MCF 10A (cell line): ENCODE results near the gene COPA. TPM values are rescaled to one million over a fixed set of nuclear protein-coding genes. Genes with fewer than 3 reads are reported as not detected.

ENCODE experiments used
- BruUV-seq: library from RNA; stranded (reverse); fragments of 400-500 nt; replicated peaks from 2 replicates; lab custom pipeline; 2021; lab: Mats Ljungman, UMichigan
- CTCF ChIA-PET: fragments of 300-600 bp; sonication (Branson Sonifier 250); formaldehyde crosslinking; extraction: SDS; loops from one replicate; lab custom pipeline; 2021; ENCODE audit warnings: antibody characterized with exemption, inconsistent platforms; lab: Yijun Ruan, JAX
- POLR2A ChIA-PET: fragments of 300-600, 350-650 bp; sonication (Branson Sonifier 250); formaldehyde crosslinking; extraction: SDS; loops from one replicate; lab custom pipeline; 2020; ENCODE audit warnings: antibody characterized with exemption, inconsistent platforms; lab: Yijun Ruan, JAX
- DNase-seq: peaks from one replicate; pipeline ENCODE4 v3.0.0-alpha.2; 2018; ENCODE audit not compliant: unreplicated experiment
- H3K27ac Mint-ChIP-seq: one replicate; pipeline ENCODE4 v1.8.0; 2022; ENCODE audit warnings: mild to moderate bottlenecking, low read depth, mixed read lengths; ENCODE audit not compliant: unreplicated experiment
- H3K27me3 Mint-ChIP-seq: one replicate; pipeline ENCODE4 v1.8.0; 2022; ENCODE audit warnings: mixed read lengths; ENCODE audit not compliant: insufficient read depth, unreplicated experiment
- H3K36me3 Mint-ChIP-seq: one replicate; pipeline ENCODE4 v1.8.0; 2022; ENCODE audit warnings: mild to moderate bottlenecking, moderate library complexity, mixed read lengths; ENCODE audit not compliant: insufficient read depth, unreplicated experiment
- H3K4me1 Mint-ChIP-seq: one replicate; pipeline ENCODE4 v1.8.0; 2022; ENCODE audit warnings: mixed read lengths; ENCODE audit not compliant: insufficient read depth, unreplicated experiment
- H3K4me3 Mint-ChIP-seq: one replicate; pipeline ENCODE4 v1.8.0; 2022; ENCODE audit warnings: mild to moderate bottlenecking, moderate library complexity, mixed read lengths; ENCODE audit not compliant: unreplicated experiment
- H3K9me3 Mint-ChIP-seq: one replicate; pipeline ENCODE4 v1.8.0; 2022; ENCODE audit warnings: mixed read lengths; ENCODE audit not compliant: unreplicated experiment
- intact Hi-C: fragments of 100-400 bp; cut with micrococcal nuclease; formaldehyde crosslinking; loops from 2 replicates; pipeline ENCODE4 v1.14.1; 2022
- total RNA-seq: library from RNA; stranded (reverse); gene quantifications from 2 replicates; pipeline ENCODE4 v1.2.3, GENCODE V29; 2022
- TF ChIP-seq, protein P1 (sequence below): fragments of 200-600 bp; IDR thresholded peaks from one replicate; pipeline ENCODE4 v1.8.0; 2022; ENCODE audit warnings: antibody characterized with exemption, mild to moderate bottlenecking; ENCODE audit not compliant: unreplicated experiment

Gene COPA
- total RNA-seq, 1 experiment from 2014 or later = 273 TPM

DNA sequence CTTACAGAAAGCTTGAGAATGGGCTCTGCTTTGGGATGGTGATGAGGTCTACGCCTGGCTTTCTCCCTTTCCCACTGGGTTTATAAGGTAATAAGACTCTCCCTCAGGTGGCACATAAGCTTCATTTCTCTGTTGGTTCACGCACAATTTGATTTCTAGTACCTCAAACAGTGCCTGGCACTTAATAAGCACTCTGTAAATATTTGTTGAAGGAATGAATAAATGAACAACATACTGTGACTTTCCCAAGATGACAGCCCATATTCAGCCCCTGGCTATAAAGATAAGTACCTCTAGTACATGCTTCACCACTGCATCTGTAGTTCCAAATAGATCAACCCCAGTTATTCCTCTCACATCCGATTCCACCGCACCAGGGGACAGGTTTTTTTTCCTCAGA, 17.8 kb downstream of the COPA start:
- H3K9me3 Mint-ChIP-seq = no peaks in the 10 kb centered on the region
- CTCF ChIA-PET = interaction anchor here (0.6 to 1.0 kb wide), 5 partner anchors 18 to 283 kb away, joined by 3 to 6 read pairs (median 3); partner anchors contain the start of genes COPA and NCSTN
- peak overlapping the region; percentile 61 for H3K27ac Mint-ChIP-seq
- peaks cover 94% of the 10 kb centered on the region for H3K36me3 Mint-ChIP-seq
- H3K4me1 Mint-ChIP-seq = no peaks in the 10 kb centered on the region
- H3K4me3 Mint-ChIP-seq = no peak overlapping the region
- POLR2A ChIA-PET = interaction anchor here (1.6 kb wide), 1 partner anchor 40 kb away, joined by 3 read pairs; the partner anchor contains the start of gene PEX19
- H3K27me3 Mint-ChIP-seq = no peaks in the 10 kb centered on the region
- BruUV-seq = no TSS peak
- DNase-seq = no peak
- TF ChIP-seq, protein P1, sequence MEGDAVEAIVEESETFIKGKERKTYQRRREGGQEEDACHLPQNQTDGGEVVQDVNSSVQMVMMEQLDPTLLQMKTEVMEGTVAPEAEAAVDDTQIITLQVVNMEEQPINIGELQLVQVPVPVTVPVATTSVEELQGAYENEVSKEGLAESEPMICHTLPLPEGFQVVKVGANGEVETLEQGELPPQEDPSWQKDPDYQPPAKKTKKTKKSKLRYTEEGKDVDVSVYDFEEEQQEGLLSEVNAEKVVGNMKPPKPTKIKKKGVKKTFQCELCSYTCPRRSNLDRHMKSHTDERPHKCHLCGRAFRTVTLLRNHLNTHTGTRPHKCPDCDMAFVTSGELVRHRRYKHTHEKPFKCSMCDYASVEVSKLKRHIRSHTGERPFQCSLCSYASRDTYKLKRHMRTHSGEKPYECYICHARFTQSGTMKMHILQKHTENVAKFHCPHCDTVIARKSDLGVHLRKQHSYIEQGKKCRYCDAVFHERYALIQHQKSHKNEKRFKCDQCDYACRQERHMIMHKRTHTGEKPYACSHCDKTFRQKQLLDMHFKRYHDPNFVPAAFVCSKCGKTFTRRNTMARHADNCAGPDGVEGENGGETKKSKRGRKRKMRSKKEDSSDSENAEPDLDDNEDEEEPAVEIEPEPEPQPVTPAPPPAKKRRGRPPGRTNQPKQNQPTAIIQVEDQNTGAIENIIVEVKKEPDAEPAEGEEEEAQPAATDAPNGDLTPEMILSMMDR = no peak
- intact Hi-C loops = no loop called here

DNA sequence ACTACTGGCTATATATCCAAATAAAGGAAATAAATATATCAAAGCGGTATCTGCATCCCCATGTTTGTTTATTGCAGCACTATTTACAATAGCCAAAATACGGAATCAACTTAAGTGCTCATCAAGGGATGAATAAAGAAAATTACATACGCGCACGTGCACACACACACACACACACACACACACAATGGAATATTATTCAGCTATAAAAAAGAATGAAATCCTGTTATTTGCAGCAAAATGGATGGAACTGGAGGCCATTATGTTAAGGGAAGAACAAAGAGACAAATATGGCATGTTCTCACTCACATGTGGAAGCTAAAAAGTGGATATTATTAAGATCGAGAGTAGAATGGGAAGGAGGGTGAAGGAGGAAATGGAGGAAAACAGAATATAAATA, 20.2 kb downstream of the COPA start:
- H3K36me3 Mint-ChIP-seq = peaks cover 99% of the 10 kb centered on the region
- TF ChIP-seq, protein P1 = no peak
- DNase-seq = no peak
- BruUV-seq = no TSS peak
- H3K9me3 Mint-ChIP-seq = no peaks in the 10 kb centered on the region
- no peak overlapping the region for H3K27ac Mint-ChIP-seq
- POLR2A ChIA-PET = interaction anchor here (0.6 to 1.4 kb wide), 2 partner anchors 39 to 71 kb away, joined by 3 read pairs; partner anchors contain the start of gene PEX19
- no peak overlapping the region for H3K4me3 Mint-ChIP-seq
- H3K4me1 Mint-ChIP-seq = peaks cover 15% of the 10 kb centered on the region
- intact Hi-C loops = no loop called here
- no peaks in the 10 kb centered on the region for H3K27me3 Mint-ChIP-seq
- CTCF ChIA-PET = interaction anchor here (0.6 to 0.8 kb wide), 2 partner anchors 33 to 276 kb away, joined by 3 to 4 read pairs; no protein-coding TSS in a partner anchor

GRCh38 chr1:160315359-160315758, 27.7 kb downstream of the COPA start:
- POLR2A ChIA-PET = no interaction called here
- no peaks in the 10 kb centered on the region for H3K27me3 Mint-ChIP-seq
- peaks cover 100% of the 10 kb centered on the region for H3K36me3 Mint-ChIP-seq
- no TSS peak for BruUV-seq
- no peak overlapping the region for H3K4me3 Mint-ChIP-seq
- CTCF ChIA-PET = interaction anchor here (0.5 to 3.2 kb wide), 8 partner anchors 13 to 1191 kb away, joined by 3 to 26 read pairs (median 3); no protein-coding TSS in a partner anchor
- H3K27ac Mint-ChIP-seq = no peak overlapping the region
- no peaks in the 10 kb centered on the region for H3K9me3 Mint-ChIP-seq
- DNase-seq = no peak
- intact Hi-C loops = no loop called here
- peaks cover 15% of the 10 kb centered on the region for H3K4me1 Mint-ChIP-seq
- TF ChIP-seq, protein P1 = no peak

DNA sequence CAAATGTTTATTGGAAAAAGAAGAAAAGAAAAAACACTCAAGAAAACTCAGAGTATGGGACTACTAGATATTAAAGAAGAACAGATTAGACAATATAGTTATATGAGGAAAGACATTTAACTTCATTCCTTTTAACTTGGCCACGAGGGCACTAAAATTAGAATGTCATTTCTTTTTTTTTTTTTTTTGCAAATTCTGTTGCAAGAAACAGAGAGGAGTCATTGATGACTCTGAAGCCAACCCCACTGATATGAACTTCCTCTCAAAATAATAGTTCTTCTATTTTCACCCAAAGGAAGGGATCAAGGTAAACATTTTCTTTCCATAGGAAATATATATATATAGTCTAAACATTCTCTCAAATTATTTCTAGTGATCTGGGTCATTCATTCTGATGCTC, 33.5 kb downstream of the COPA start:
- POLR2A ChIA-PET = no interaction called here

More for the DNA sequence above, 33.5 kb downstream of the COPA start:
- Mint-ChIP-seq H3K4me3 (no peak overlapping the region), H3K27me3 (no peaks in the 10 kb centered on the region), H3K36me3 (peaks cover 100% of the 10 kb centered on the region), H3K27ac (no peak overlapping the region), H3K9me3 (no peaks in the 10 kb centered on the region), H3K4me1 (peaks cover 16% of the 10 kb centered on the region)
- BruUV-seq = no TSS peak
- DNase-seq = no peak
- CTCF ChIA-PET = interaction anchor here (0.7 to 3.9 kb wide), 4 partner anchors 15 to 107 kb away, joined by 3 to 22 read pairs (median 6); no protein-coding TSS in a partner anchor
- intact Hi-C loops = no loop called here
- TF ChIP-seq, protein P1 = no peak
